Measurements from ENCODE around the gene TTC9B.

The TTC9B gene

DNA sequence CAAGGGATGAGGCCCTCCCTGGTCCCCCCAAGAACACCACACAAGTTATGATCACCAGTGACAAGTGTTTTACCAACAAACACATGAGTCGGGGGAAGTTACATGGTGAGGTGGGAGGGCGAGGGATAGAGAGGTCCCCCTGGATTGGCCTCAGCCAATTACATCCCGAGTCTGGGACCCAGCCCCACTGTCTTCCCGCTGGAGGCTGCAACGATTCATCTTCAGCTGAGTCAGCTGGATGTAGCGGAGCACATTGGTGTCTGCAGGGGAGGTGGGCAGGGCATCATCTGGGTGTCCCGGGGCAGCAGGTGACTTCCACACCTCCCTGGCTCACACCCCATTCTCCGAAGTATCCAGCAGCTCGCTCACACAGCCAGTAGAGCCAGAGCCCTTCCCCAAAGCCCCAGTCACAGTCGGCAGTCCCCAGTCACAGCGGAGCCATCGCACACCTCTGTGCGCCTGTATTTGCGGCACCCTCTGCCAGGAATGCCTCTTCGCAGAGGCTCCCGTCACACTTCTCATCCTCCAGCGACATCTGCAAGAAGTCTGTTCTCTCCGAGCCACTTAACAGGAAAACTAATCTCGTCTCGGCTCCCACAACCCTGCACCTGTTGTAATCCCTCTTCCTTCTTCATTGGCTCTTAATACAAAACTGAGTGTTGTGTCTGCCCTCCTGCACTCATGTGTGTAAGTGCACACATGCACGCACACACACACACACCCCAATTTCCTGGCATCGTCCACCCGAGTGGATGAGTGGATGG lies 2.0 kb downstream of the TTC9B start:
- DNase-seq (ENCODE audit: low read depth in 2 of 2, low spot score in 1 of 2) = no peak

- DNase-seq (ENCODE audit: low read depth in 2 of 2, low spot score in 1 of 2) = no peak
Observed at GRCh38 chr19:40214936-40215335, 3.2 kb downstream of the TTC9B start.

DNA sequence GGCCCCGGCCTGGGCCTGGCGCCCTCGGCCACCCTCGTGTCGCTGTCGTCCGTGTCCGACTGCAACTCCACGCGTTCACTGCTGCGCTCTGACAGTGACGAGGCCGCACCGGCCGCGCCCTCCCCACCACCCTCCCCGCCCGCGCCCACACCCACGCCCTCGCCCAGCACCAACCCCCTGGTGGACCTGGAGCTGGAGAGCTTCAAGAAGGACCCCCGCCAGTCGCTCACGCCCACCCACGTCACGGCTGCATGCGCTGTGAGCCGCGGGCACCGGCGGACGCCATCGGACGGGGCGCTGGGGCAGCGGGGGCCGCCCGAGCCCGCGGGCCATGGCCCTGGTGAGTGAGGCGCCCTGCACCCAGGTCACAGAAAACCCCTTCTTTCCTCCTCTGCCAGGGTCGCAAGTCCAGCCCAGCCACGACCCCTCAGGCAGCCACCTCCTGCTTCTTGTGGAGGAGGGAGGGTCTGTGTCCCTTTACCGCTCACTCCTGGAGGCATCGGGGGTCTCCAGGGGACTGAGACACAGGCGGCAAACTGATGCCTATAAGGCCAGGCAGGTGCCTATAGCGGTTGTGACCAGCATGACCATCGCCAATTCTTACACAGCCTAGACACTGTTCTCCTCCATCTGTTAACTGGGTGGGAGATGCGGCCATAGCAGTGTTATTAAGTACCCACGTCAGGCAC lies 4.2 kb downstream of the TTC9B start:
- DNase-seq (ENCODE audit: low read depth in 2 of 2, low spot score in 1 of 2) = no peak

DNA sequence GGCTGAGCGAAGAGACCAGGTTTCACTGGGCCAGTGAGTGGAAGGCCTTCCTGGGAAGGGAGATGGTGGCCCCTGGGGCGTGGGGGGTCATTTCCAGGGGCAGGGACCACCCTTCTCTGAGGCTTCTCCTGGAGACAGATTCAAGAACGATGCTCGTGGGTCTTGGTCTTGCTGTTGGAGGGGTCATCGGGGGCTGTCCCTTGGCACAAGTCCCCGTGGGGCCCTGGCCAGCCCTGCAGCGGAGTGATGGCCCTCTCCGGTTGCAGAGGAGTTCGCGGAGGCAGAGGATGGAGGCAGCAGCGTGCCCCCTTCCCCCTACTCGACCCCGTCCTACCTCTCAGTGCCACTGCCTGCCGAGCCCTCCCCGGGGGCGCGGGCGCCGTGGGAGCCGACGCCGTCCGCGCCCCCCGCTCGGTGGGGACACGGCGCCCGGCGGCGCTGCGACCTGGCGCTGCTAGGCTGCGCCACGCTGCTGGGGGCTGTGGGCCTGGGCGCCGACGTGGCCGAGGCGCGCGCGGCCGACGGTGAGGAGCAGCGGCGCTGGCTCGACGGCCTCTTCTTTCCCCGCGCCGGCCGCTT lies 4.8 kb downstream of the TTC9B start:
- no peak for DNase-seq (ENCODE audit: low read depth in 2 of 2, low spot score in 1 of 2)

- no peak for DNase-seq (ENCODE audit: low read depth in 2 of 2, low spot score in 1 of 2)
Observed at GRCh38 chr19:40210889-40211288, 7.3 kb downstream of the TTC9B start.

- DNase-seq (ENCODE audit: low read depth in 2 of 2, low spot score in 1 of 2) = no peak
Observed at GRCh38 chr19:40208602-40209001, 9.6 kb downstream of the TTC9B start.

DNA sequence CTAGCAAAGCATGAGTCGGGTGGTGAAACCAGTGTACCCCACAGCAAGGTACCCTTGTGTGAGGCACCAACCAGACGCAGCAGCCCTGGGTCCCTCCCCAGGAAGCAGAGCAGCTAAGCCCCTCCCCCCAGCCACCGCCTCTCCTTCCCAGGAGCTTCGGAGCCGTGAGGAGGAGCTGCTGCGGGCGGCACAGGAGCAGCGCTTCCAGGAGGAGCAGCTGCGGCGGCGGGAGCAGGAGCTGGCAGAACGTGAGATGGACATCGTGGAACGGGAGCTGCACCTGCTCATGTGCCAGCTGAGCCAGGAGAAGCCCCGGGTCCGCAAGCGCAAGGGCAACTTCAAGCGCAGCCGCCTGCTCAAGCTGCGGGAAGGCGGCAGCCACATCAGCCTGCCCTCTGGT lies 12.4 kb downstream of the TTC9B start:
- no peak for DNase-seq (ENCODE audit: low read depth in 2 of 2, low spot score in 1 of 2)

DNA sequence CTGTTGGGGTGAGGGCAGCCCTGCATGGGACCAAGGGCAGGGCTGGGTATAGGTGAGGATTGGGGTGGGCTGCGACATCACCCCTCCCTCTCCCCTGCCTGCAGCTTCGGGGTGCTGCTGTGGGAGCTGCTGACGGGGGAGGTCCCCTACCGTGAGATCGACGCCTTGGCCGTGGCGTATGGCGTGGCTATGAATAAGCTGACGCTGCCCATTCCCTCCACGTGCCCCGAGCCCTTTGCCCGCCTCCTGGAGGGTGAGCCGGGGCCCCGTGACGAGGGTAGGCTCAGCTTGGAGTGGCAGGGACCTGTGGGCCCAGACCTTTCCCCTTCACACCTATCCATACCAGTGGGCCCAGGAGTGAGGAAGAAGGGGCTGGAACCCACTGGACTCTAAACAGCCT lies 13.8 kb downstream of the TTC9B start:
- no peak for DNase-seq (ENCODE audit: low read depth in 2 of 2, low spot score in 1 of 2)

- no peak for DNase-seq (ENCODE audit: low read depth in 2 of 2, low spot score in 1 of 2)
Observed at GRCh38 chr19:40200341-40201099, 17.7 kb downstream of the TTC9B start.

DNA sequence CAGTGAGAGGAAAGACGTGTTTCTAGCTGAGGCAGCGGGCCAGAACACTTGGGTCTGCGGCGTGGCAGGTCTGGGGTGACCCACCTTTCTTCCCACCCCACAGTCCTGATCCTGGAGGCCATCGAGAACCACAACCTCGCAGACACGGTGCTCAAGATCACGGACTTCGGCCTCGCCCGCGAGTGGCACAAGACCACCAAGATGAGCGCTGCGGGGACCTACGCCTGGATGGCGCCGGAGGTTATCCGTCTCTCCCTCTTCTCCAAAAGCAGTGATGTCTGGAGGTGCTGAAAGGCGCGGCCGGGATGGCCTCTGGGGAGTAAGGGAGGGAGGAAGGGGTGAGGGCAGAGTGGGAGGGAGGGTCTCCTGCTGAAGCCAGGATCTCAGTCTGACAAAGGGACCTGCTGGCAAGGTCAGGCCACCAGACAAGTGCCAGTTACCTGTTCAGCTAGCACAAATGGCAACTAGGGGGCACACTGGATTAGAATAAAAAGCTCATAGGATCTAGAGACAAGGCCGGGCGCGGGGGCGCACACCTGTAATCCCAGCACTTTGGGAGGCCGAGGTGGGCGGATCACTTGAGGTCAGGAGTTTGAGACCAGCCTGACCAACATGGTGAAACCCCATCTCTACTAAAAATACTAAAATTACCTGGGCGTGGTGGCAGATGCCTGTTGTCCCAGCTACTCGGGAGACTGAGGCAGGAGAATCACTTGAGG lies 19.8 kb downstream of the TTC9B start:
- DNase-seq (ENCODE audit: low read depth in 2 of 2, low spot score in 1 of 2) = no peak

DNA sequence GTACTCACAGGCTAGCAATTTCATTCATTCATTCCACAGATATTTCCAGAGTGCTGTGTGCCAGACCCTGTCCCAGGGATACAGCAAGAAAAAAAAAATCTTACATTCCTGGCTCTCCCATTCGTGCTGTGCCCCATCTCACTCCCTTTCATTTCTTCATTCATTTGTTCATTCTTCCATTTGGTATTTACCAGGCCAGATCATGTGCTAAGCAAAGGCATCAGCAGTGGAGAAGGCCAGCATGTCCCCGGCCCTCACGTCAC lies 24.7 kb downstream of the TTC9B start:
- no peak for DNase-seq (ENCODE audit: low read depth in 2 of 2, low spot score in 1 of 2)

GRCh38 chr19:40192758-40193586 lies 25.2 kb downstream of the TTC9B start:
- DNase-seq (ENCODE audit: low read depth in 2 of 2, low spot score in 1 of 2) = no peak

DNA sequence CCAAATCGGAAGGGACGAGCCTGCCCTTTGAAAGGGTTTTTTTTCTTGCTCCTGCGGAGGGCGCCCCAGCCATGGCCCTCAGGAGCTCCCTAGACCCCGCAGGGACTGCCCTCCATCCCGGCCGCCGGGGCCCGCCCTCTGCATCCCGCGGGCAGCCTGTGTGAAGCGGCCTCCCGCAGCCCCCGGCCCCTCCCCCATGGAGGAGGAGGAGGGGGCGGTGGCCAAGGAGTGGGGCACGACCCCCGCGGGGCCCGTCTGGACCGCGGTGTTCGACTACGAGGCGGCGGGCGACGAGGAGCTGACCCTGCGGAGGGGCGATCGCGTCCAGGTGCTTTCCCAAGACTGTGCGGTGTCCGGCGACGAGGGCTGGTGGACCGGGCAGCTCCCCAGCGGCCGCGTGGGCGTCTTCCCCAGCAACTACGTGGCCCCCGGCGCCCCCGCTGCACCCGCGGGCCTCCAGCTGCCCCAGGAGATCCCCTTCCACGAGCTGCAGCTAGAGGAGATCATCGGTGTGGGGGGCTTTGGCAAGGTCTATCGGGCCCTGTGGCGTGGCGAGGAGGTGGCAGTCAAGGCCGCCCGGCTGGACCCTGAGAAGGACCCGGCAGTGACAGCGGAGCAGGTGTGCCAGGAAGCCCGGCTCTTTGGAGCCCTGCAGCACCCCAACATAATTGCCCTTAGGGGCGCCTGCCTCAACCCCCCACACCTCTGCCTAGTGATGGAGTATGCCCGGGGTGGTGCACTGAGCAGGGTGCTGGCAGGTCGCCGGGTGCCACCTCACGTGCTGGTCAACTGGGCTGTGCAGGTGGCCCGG lies 26.1 kb downstream of the TTC9B start:
- no peak for DNase-seq (ENCODE audit: low read depth in 2 of 2, low spot score in 1 of 2)

GRCh38 chr19:40190891-40191835 lies 27.0 kb downstream of the TTC9B start, which contains the start of gene MAP3K10:
Gene MAP3K10, plus strand, starts transcription at chr19:40191426. Its CDS starts 606 bp downstream, at chr19:40192032.
- DNase-seq (ENCODE audit: low read depth in 2 of 2, low spot score in 1 of 2) = peak; percentile 32 to 53

GRCh38 chr19:40184273-40184672 lies 33.9 kb downstream of the TTC9B start:
- DNase-seq (ENCODE audit: low read depth in 2 of 2, low spot score in 1 of 2) = no peak

DNA sequence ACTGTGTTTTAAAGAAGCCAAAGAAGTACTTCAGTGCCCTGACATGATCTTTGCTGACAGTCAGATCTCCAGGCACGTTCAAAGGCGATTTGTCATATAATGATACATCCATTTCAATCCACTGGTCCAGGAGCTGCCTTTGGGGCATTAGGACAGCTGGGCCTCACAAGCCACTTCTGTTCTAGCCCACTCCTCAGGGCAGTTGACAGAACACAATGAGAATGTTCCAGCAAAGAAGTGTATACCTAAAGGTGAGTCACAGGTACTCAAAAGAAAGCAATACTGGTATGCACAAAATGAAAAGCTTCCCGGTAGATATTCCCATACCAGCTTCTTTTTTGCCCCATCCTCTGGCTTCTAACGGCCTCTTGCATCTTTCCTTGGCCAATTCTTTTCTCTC lies 39.4 kb downstream of the TTC9B start:
- DNase-seq (ENCODE audit: low read depth in 2 of 2, low spot score in 1 of 2) = no peak

- no peak for DNase-seq (ENCODE audit: low read depth in 2 of 2, low spot score in 1 of 2)
Observed at GRCh38 chr19:40177286-40178070, 40.7 kb downstream of the TTC9B start.

GRCh38 chr19:40175820-40176219 lies 42.4 kb downstream of the TTC9B start:
- DNase-seq (ENCODE audit: low read depth in 2 of 2, low spot score in 1 of 2) = no peak

Data from stimulated activated CD8-positive, alpha-beta memory T cell treated with anti-CD3 and anti-CD28 coated beads, Interleukin-4, amount 100 ng/mL, for 4 hours (primary cell).